BLaER1 treated with 17β-estradiol and CSF1 and Interleukin-3, amounts not matched to agents 10 nM and 100 nM (cell line): ENCODE data around the gene AMFR.
A peak's percentile ranks its signal among the peaks of the same experiment; 100 is the strongest.

Source experiments
- H3K27ac ChIP-seq, 11 experiments: shearing (Covaris generic); formaldehyde crosslinking; 2 replicates each; pipeline ENCODE4 v1.8.1; 2022
- H3K27me3 ChIP-seq, 11 experiments: shearing (Covaris generic); formaldehyde crosslinking; 2 replicates each; pipeline ENCODE4 v1.8.1; 2022
- H3K36me3 ChIP-seq, 11 experiments: shearing (Covaris generic); formaldehyde crosslinking; 2 replicates each; pipeline ENCODE4 v1.8.1; 2022
- H3K4me1 ChIP-seq, 10 experiments: shearing (Covaris generic); formaldehyde crosslinking; 2 replicates each; pipeline ENCODE4 v1.8.1; 2022
- H3K4me2 ChIP-seq, 11 experiments: shearing (Covaris generic); formaldehyde crosslinking; 2 replicates each; pipeline ENCODE4 v1.8.1; 2022
- H3K4me3 ChIP-seq, 10 experiments: shearing (Covaris generic); formaldehyde crosslinking; 2 replicates each; pipeline ENCODE4 v1.8.1; 2022
- H3K9ac ChIP-seq, 11 experiments: shearing (Covaris generic); formaldehyde crosslinking; 2 replicates each; pipeline ENCODE4 v1.8.1; 2022
- H3K9me3 ChIP-seq, 11 experiments: shearing (Covaris generic); formaldehyde crosslinking; replicated peaks in 1 of 11; 2 replicates each; pipeline ENCODE4 v1.8.1; 2022
- H4K20me1 ChIP-seq, 11 experiments: shearing (Covaris generic); formaldehyde crosslinking; 2 replicates each; pipeline ENCODE4 v1.8.1; 2022
- Cebpa-rat ChIP-seq, 11 experiments: shearing (Covaris generic); IDR thresholded peaks; 2 replicates each; pipeline ENCODE4 v1.8.1; 2022

The AMFR gene

GRCh38 chr16:56330476-56330875 is 94.9 kb downstream of the AMFR start:
- Histone ChIP-seq H3K4me2 (peak overlapping the region in 10 of 11 experiments; percentile 11 to 78 (median 68); a peak in 17 of 22 replicates), H3K9ac (no peak overlapping the region), H3K9me3 (no peaks in the 10 kb centered on the region), H3K4me1 (peaks cover 21 to 69% (median 57%) of the 10 kb centered on the region in 10 experiments), H3K4me3 (no peak overlapping the region), H3K27ac (no peak overlapping the region), H3K27me3 (no peaks in the 10 kb centered on the region), H4K20me1 (peaks cover 0 to 6% (median 0%) of the 10 kb centered on the region in 11 experiments; a peak in 1 of 22 replicates), H3K36me3 (no peaks in the 10 kb centered on the region)
- TF ChIP-seq Cebpa-rat (IDR thresholded peaks at IDR 0.05), result no peak

GRCh38 chr16:56329887-56330286 is 95.5 kb downstream of the AMFR start:
- no peak overlapping the region for H3K4me3 ChIP-seq
- H3K27ac ChIP-seq, result no peak overlapping the region
- H3K4me1 ChIP-seq, result peaks cover 21 to 64% (median 52%) of the 10 kb centered on the region in 10 experiments
- H3K36me3 ChIP-seq, result no peaks in the 10 kb centered on the region
- H3K9ac ChIP-seq, result no peak overlapping the region
- H3K4me2 ChIP-seq, result peak overlapping the region in 2 of 11 experiments; percentile 39 to 69; a peak in 1 of 22 replicates
- H3K9me3 ChIP-seq, result no peaks in the 10 kb centered on the region
- no peak for TF ChIP-seq Cebpa-rat (IDR thresholded peaks at IDR 0.05)
- H3K27me3 ChIP-seq, result no peaks in the 10 kb centered on the region
- peaks cover 0 to 6% (median 0%) of the 10 kb centered on the region in 11 experiments; a peak in 1 of 22 replicates for H4K20me1 ChIP-seq

DNA sequence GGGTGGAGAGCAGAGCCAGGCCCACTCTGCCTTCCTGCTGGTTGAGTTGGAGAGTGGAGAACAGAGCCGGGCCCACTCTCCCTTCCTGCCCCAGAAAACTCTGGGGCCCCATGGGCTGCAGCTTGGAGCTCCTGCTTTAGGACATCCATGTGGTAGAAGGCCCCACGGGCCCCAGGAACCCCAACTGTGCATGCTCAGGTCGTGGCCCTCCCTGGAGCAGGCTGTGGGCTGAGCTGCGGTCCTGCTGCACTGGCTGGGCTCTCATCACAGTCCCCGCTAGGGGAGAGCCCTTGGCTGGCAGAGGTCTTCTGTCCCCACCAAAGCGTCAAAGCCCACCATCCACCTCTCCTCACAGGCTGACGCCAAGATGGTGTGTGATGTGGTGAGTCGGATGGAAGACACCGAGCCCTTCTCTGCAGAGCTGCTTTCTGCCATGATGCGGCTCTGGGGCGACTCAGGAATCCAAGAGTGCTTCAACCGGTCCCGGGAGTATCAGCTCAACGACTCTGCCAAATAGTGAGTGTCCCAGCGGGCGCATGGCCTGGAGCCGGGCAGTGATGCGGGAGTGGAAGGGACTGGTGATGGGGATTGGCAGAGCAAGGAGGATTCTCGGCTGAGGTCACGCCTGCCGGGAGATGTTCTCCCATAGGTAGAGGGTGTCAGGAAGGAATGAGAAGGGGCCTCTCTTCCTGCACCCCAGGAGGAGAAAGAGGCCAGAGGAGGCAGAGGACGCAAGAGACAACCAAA is 96.9 kb downstream of the AMFR start:
- 0 out of 22 replicates have a peak, but pooled peaks cover 0 to 1% (median 0%) of the 10 kb centered on the region in 11 experiments for H4K20me1 ChIP-seq
- H3K4me3 ChIP-seq, result no peak overlapping the region
- H3K27ac ChIP-seq, result no peak overlapping the region
- H3K27me3 ChIP-seq, result no peaks in the 10 kb centered on the region
- 0 out of 22 replicates have a peak overlapping the region, but pooled peaks of 1 of the 11 experiments have one; percentile 11 for H3K4me2 ChIP-seq
- peaks cover 15 to 50% (median 40%) of the 10 kb centered on the region in 10 experiments for H3K4me1 ChIP-seq
- TF ChIP-seq Cebpa-rat (IDR thresholded peaks at IDR 0.05), result no peak
- H3K36me3 ChIP-seq, result no peaks in the 10 kb centered on the region
- no peaks in the 10 kb centered on the region for H3K9me3 ChIP-seq
- no peak overlapping the region for H3K9ac ChIP-seq

- Histone ChIP-seq H3K9ac (no peak overlapping the region), H3K27me3 (no peaks in the 10 kb centered on the region), H3K27ac (no peak overlapping the region), H3K36me3 (no peaks in the 10 kb centered on the region), H3K4me3 (no peak overlapping the region), H3K4me1 (peaks cover 13 to 46% (median 36%) of the 10 kb centered on the region in 10 experiments), H4K20me1 (no peaks in the 10 kb centered on the region), H3K4me2 (0 out of 22 replicates have a peak overlapping the region, but pooled peaks of 2 of the 11 experiments have one; percentile 11 to 91), H3K9me3 (no peaks in the 10 kb centered on the region)
- TF ChIP-seq Cebpa-rat (IDR thresholded peaks at IDR 0.05), result no peak
These were observed 97.5 kb downstream of the AMFR start for GRCh38 chr16:56327929-56328258.

- Histone ChIP-seq H3K27ac (no peak overlapping the region), H3K27me3 (no peaks in the 10 kb centered on the region), H3K9me3 (no peaks in the 10 kb centered on the region), H3K36me3 (no peaks in the 10 kb centered on the region), H3K4me1 (peaks cover 13 to 41% (median 34%) of the 10 kb centered on the region in 10 experiments), H3K9ac (no peak overlapping the region), H3K4me2 (peak overlapping the region; percentile 62 to 95 (median 83); a peak in 21 of 22 replicates), H3K4me3 (no peak overlapping the region), H4K20me1 (no peaks in the 10 kb centered on the region)
- no peak for TF ChIP-seq Cebpa-rat (IDR thresholded peaks at IDR 0.05)
These were observed 98.0 kb downstream of the AMFR start for GRCh38 chr16:56327071-56327928.

GRCh38 chr16:56325956-56326355 is 99.4 kb downstream of the AMFR start:
- peak overlapping the region; percentile 62 to 95 (median 83) for H3K4me2 ChIP-seq
- H3K4me1 ChIP-seq, result peaks cover 13 to 37% (median 33%) of the 10 kb centered on the region in 10 experiments
- H3K9me3 ChIP-seq, result no peaks in the 10 kb centered on the region
- no peaks in the 10 kb centered on the region for H3K36me3 ChIP-seq
- H3K4me3 ChIP-seq, result no peak overlapping the region
- TF ChIP-seq Cebpa-rat (IDR thresholded peaks at IDR 0.05), result no peak
- no peaks in the 10 kb centered on the region for H3K27me3 ChIP-seq
- H3K9ac ChIP-seq, result peak overlapping the region in 1 of 11 experiments; percentile 38; a peak in 1 of 22 replicates
- peak overlapping the region in 1 of 11 experiments; percentile 13; a peak in 1 of 22 replicates for H3K27ac ChIP-seq
- no peaks in the 10 kb centered on the region for H4K20me1 ChIP-seq

GRCh38 chr16:56324406-56324805 is 100.9 kb downstream of the AMFR start:
- H3K4me3 ChIP-seq, result no peak overlapping the region
- H4K20me1 ChIP-seq, result peaks cover 0 to 13% (median 0%) of the 10 kb centered on the region in 11 experiments; a peak in 2 of 22 replicates
- no peaks in the 10 kb centered on the region for H3K36me3 ChIP-seq
- H3K9me3 ChIP-seq, result no peaks in the 10 kb centered on the region
- H3K27me3 ChIP-seq, result no peaks in the 10 kb centered on the region
- H3K9ac ChIP-seq, result no peak overlapping the region
- peaks cover 17 to 46% (median 37%) of the 10 kb centered on the region in 10 experiments for H3K4me1 ChIP-seq
- TF ChIP-seq Cebpa-rat (IDR thresholded peaks at IDR 0.05), result no peak
- no peak overlapping the region for H3K27ac ChIP-seq
- H3K4me2 ChIP-seq, result no peak overlapping the region

GRCh38 chr16:56321571-56321970 is 103.8 kb downstream of the AMFR start:
- no peaks in the 10 kb centered on the region for H3K36me3 ChIP-seq
- peaks cover 0 to 6% (median 0%) of the 10 kb centered on the region in 11 experiments; a peak in 6 of 22 replicates for H3K27me3 ChIP-seq
- no peak overlapping the region for H3K27ac ChIP-seq
- peak overlapping the region in 8 of 11 experiments; percentile 34 to 80 (median 69); a peak in 11 of 22 replicates for H3K4me2 ChIP-seq
- H3K4me1 ChIP-seq, result peaks cover 14 to 44% (median 32%) of the 10 kb centered on the region in 10 experiments
- H3K9me3 ChIP-seq, result no peaks in the 10 kb centered on the region
- H3K4me3 ChIP-seq, result no peak overlapping the region
- H3K9ac ChIP-seq, result no peak overlapping the region
- TF ChIP-seq Cebpa-rat (IDR thresholded peaks at IDR 0.05), result no peak
- H4K20me1 ChIP-seq, result peaks cover 0 to 16% (median 0%) of the 10 kb centered on the region in 11 experiments; a peak in 2 of 22 replicates
